HG03025 (cell line): ENCODE data around the gene NCOR2.

Source experiments
- ATAC-seq: cut with Tn5 transposase; IDR thresholded peaks from one replicate; pipeline ENCODE4 v1.9.1; 2021; ENCODE audit warnings: mild to moderate bottlenecking, moderate library complexity; ENCODE audit not compliant: unreplicated experiment, low FRiP score

NCOR2 gene

DNA sequence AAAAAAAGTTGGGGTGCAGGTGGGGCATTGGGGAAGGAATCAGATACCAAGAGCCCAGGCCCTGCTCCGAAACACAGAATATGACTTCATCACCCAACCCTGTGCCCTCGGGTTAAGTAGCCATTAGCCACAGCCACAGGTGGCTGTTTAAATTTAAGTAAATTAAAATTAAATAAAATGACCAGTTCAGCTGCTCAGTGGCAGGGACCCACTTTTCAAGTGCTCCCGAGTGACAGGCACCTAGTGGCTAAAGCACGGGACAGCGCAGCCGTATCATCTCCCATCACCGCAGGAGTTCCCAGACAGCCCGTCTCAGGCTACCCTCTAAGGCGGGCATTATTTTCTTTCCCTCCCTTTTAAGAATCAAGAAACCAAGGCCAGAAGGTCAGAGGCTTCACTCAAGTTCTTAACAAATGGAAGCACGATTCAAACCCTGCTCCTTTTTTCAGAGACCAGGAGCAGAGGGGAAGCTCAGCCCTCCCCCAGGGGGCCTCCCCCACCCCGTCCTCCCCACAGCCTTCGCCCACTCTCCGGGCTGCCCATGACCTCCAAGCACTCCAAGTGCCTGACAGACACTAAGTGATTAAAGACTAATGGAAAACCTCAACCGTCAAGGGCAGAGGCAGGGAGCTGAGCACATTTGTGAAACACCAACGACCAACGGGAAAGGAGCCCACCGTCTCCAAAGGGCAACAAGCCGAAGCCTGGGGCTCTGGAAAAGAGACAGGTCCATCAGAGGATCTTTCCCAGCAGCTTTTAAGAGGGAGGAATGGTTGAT lies 5.2 kb downstream of the NCOR2 start:
- ATAC-seq = no peak

DNA sequence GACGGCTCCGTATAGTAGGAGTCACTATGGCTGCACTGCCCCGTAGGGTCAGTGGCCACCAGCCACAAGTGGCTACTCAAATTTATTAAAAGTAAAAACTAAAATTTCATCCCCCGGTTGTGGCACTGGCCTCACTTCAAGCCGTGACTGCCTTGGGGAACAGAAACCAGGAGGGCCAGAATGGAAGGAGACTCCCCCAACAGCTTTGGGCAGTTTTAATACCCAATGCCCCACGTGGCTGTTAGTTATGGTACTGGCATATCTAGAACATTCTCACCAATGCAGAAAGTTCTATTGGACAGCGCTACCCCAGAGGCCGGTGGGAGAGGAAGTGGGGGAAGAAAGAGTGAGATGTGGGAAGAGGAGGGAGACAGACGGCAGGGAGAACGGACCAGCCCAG lies 6.2 kb downstream of the NCOR2 start:
- ATAC-seq = no peak

DNA sequence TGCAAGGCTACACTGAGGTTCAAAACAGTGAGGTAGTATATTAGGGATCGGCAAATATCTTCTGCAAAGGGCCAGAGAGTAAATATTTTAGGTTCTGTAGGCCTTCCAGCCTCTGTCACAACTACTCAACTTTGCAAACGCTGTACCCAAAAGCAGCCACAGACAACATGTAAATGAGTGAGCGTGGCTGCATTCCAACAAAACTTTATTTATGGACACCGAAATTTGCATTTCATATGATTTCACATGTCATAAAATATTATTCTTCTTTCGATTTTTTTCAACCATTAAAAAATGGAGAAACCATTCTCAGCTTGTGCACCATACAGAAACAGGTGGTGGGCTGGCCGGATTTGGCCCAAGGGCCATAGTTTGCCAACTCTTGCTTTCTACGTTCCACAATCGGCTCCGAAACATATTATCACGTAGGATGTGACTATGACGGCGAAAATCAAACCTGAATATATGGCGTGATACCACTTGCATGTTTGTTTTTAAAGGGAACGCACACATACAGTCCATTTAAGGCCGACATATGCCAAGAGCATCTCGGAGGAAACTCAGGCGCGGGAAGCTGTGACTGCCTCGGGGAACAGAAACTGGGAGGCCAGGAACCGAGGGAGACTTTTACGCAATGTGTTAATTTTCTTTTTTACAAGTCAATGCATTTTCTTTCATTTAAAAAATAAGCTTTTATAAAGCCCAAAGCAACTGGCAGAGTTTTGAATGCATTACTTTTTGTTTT lies 7.1 kb downstream of the NCOR2 start:
- no peak for ATAC-seq

DNA sequence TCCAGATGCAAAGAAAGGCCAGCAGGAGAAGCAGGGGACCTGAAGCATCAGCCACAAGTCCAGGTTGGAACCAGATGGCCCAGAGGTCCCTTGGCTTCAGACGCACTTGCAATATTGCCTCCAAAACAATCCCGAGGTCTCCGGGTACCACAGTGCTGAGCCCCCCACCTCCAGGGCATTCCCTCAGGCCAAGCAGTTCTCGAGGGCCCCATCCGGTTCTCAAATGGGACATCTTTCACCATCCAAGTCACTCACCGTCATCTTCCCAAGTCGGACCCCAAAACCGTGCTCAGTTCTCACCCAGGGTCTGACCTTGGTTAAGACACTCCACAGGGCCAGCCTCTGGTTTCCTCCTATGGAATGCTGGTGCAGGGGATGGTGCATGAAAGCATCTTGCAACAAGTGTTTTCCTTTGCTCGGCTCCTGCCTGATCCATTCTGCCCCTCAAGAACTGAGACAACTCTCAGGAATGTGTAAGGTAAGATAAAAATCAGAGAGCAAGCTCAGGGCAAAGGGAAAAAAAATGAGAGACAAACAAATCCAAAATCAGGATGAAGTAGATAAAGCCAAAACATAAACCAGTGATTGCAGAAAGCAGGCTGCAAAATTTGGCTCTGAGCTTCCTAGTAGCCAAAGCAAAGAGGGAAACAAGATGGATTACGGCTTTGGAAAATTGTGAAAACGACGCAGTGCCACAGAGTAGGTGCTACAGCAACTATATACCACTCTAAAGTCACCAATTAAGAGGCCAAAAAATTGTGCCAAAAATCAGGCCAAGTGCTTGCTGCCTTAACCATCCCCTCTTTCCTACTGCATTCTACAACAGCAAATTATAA lies 8.0 kb downstream of the NCOR2 start:
- ATAC-seq = no peak

DNA sequence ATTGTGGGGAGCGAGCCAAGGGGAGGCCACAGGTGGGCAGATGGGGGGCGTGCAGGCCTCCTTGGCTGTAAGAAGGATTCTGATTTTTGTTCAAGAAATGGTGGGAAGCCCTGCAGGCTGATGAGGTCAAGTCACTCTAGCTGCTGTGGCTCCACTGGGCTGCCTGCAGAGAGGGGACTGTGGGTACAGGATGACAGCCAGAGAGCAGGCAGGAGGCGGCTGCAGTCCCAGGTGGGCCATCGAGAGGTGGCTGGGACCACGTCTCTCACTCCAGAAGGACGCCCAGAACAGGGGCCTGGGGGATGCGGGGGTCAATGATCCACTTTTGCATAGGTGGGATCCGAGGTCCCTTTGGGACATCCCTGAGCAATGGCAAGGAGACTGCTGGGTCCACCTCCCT lies 9.1 kb downstream of the NCOR2 start:
- ATAC-seq = no peak

DNA sequence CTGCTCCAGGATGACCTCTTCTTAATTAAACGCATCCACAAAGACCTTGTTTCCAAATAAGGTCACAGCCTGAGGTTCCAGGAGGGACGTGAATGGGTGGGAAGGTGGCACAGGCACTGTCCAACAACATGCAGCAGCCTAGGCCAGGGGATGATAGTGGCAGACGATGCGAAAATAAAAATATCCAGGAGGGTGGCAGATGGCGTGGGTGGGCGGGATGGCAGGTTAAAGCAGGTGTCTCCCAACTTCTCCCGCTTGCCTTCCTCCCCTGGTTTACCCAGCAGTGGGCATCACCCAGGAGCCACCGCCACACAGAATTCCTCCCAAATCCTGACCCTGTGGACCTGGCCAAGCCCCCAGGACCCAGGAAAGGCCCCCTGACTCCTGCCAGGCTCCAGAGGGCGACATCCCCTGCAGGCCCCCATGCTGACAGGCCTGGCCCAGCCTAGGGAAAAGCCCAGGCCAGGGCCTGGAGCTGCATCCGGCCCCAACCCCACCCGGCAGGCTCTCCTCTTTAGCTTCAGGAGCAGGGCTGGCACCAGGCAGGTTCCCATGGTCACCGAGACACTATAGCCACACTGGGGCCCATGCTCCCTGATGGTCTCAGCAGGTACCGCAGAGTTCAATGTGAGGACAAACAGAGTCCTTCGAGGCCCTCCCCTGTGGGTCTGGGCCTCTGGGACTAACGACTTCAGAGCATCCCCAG lies 9.7 kb downstream of the NCOR2 start:
- ATAC-seq = no peak

DNA sequence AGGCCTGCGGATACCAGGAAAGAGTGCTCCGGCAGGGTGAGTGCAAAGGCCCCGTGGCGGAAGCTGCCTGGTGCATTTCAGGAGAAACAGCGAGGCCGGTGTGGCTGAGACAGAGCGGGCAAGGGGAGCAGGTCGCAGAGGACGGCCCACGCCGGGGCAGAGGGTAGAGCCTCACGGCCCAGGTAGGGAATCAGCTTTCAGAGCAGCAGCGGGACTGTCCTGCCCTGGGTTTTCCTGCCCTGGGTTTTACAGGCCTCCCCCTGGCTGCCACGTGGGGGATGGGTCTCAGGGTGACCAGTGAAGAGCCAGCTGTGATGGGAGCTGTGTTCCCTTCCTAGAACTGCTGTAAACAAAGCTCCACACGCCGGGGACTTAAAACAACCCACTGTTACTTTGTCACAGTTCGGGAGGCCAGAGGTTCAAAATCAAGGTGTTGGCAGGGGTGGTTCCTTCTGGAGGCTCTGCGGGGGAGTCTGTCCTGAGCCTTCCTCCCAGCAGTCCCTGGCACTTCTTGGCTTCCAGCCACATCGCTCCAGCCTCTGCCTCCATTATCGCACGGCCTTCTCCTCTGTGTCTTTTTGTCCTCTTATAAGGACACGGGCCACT lies 10.4 kb downstream of the NCOR2 start:
- no peak for ATAC-seq

DNA sequence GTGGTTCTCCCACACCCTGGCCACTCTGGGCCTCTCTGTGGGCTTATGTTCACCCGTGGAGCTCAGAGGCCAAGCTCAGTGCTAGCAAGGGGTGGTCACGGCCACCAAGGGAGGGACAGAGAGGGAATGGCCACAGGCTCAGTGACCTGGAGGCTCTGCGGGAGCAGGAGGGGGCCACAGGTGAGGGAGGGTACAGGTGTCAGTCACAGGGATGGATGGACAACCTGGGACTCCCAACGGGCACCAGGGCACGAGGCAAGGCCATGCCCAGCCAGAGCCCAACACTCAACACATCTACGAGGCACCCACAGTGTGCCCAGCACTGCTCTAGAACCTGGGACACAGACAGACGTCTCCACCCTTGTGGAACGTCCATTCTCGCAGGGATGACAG lies 11.3 kb downstream of the NCOR2 start:
- no peak for ATAC-seq

DNA sequence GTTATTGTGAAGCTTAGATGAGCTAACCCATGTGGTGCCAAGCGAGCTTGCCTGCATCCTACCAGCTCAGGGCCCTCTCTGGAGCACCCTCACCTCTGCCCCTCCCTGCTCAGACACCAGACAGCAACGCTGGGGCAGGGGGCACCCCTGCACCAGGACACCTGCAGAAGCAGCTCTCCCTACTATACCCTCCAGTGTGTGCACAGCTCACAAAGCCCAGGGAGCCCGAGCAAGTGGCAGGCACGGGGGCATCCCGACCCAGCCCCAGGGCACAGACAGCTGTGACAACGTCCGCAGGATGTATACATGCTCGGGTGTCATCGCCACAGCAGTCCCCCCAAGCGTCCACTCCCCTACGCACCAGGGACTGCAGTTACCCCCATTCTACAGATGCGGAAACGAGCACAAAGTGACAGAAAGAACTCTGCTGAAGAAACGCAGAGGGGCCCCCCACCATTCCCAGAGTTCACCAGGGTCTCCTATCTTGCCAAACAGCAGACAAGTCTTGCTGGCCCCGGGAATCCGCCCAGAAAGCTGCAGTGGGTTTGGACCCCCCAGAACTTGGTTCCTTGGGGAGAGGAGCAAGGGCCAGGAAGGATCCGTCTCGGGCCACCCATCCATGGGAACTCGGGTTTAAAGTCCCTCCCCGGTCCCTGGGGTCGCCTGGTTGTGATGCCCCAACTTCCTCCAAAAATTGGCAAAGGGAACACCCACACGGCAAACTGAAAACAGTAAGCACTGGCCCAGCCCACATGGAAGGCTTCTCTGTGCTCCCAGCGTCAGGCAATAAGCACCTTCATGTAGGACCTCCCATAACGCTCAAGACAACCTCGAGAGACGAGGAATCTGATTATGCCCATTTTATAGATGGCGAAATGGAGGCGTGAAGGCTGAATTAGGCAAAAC lies 12.0 kb downstream of the NCOR2 start:
- ATAC-seq = no peak

DNA sequence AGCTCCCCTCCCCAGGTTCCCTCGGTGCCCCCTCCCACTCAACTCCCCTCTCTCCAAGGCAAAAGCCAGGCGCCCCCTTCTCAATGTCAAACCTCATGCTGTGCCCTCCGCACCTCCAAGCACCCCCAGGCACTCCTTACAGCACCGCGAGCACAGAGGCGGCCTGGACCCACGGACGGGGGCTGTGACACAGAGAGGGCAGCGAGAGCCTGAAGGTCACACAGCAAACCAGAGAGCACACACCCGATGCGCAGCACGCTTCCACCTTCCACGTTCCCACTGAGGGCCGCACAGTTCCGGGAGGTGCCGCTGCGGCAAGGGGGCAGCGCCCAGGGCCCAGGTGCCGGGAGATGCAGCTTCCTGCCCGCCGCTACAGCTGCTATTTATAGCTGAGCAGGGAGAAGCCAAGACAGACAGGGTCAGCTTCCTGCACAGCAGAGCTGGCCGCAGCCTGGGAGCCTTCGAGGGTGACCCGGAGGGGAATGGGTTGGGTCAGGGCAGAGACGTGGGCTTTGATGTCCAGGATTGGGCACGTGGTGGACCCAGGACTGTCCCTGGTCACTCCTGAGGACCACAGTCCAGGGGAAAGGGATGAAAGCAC lies 12.9 kb downstream of the NCOR2 start:
- ATAC-seq = no peak

DNA sequence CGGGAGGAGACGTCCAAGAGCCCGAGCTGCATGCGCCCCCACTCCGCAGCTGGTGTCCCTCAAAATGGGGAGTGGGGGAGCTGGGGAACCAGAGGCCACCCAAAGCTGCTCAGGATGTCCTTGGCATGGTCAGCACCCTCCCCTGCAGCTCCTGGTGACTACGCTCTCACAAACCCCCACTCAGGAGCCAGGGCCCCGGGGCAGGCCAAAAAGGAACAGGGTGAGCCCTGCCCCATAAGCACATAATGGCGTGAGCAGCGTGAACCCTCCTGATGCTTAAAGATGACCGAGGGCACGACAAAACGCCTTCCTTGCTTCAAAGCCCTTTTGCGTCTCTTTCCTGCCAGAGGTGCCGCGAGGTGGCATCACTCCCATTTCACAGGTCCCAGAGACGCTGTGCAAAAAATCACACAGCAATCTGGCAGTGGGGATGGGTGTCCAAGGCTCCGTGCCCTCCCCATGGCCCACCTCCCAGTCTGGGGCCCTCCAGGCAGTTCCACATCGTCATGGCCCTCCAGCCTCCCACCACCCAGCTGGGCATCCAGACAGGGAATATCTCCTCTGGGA lies 13.5 kb downstream of the NCOR2 start:
- no peak for ATAC-seq

DNA sequence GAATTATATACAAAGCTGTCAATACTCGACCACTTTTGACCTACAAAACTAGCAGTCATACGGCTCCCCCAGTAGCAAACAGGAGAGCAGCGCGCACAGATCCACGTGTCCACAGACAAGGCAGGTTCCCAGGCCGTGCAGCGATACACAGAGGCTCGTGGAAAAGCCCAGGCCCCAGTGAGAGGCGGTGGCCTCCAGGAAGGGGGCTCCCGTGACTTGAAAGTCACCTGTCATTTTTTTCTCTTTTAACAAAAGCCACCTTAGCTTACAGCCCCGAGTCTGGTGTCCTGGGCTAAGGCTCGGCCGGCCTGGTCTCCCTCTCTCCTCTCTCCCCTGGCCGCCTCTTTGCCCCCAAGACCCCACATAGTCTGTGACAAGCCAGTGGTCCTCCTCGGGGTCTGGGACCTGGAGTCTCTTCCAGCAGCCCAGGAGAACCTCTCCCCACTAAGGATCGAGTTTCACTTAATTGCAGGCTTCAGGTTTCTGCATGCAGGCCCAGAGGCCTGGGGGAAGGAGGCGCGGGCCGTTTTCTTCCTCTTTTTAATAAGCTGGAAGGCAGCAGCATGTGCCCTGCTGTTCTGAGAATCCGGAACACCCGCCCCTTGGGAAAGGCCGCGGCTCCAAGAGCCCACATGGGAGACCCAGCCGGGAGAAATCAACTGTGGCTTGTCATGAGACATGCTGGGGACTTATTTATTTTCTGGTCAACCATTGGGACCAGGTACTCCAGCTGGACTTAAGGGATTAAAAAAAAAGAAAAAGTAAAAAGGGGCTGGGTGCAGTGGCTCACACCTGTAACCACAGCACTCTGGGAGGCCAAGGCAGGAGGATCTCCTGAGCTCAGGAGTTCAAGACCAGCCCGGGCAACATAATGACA lies 15.9 kb downstream of the NCOR2 start:
- ATAC-seq = no peak

DNA sequence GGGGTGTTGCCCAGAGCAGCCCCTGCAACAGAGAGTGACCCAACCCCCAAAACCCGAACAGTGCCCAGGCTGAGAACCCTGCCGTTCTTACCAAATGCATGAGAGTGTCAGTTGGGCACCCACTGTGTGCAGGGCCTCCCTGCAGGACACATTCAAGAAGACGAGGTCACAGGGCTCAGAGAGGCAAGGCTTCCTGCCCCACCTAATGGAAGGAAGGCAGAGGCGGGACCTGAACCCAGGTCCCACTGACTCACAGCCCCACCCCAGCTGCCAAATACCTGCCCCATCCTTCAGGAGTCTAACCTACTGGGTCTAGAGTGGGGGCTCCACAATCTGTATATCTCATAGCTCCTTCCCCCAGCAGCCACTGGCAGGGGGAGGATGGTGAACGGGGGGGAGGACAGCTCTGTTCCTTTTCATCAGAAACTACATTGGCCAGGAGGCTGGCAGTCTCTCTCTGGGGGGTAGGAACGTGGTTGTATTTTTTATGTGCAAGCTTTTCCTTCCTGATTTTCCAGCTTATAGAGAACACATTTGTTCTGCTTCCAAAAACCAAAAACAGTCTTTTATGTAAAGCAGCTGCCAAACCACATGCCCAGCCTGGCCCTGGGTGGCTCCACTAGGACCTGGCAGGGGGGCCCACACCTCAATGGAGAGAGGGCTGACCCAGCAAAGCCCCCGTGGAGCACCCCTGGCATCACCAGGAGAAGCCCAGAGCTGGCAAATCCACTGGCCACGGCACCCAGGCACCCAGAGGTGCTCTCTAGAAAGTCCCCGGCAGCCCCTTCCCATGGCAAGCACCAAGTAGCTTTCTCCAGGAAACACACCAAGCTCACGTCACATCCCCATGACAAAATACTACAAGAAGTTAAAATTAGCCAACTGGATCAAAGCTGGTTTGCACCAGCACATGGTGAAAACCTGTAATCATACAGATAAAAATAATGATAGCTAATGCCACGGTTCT lies 17.0 kb downstream of the NCOR2 start:
- no peak for ATAC-seq

DNA sequence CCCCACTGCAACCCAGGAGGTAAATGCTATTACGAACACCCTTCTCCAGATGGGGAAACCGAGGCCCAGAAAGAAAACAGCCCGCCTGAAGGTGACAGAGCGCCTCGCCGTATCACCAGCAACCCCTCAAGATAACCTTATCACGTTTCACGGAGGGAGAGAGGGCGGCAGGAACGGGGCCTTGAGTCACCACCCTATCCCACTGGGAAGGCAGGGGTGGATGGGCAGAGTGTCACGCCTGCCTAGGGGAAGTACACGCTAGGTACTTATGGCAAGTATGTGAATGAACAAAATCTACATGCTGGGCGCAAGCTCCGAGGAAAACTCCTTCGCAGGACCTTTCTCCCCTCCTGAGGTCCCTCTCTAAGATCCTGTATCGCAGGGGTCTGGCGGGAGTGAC lies 17.8 kb downstream of the NCOR2 start:
- ATAC-seq = no peak

DNA sequence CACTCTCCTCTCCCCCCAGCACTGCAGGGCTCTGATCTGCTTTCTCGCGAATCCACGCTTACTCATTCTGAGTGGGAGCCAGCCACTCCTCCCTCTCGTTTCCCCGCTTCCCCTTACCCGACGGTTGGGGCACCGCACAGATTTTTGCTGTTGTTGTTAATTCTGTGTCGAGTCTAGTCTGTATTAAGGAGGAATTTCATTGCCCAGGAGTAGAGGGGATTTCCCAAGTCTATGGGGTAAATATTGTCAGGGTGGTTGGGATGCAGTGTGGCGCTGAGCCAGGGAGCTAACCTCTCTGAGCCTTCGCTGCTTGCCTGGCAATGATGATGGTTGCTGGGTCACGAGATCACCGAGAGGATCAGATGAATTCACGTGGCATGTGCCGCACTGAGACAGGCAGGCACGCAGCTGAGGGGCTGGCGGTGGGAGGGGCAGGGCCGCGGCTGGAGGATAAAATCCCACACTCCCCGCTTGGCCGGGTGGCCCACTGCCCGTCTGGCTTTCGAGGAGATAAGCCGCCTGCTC lies 18.5 kb downstream of the NCOR2 start:
- ATAC-seq = no peak

DNA sequence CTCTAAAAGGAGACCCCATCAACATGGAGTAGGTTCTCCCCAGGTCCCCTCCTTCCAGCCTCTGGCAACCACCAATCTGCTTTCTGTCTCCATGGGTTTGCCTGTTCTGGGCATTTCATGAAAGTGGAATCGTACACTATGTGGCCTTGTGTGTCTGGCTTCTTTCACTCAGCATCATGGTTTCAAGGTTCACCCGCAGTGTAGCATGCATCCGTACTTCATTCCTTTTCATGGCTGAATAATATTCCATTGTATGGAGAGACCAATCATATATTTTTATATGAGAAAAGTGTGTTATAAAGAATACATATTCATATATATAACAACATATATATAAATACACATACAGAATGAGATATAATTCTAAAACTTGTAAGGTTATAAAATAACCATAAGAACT lies 19.8 kb downstream of the NCOR2 start:
- no peak for ATAC-seq
